HepG2 (cell line): ENCODE results near the gene FGF21. TPM values are rescaled to one million over a fixed set of nuclear protein-coding genes. Genes with fewer than 3 reads are reported as not detected.

Source experiments
- ATAC-seq: fragments of 200-7000 bp; cut with Tn5 transposase; 3 replicates; pipeline ENCODE4 v1.9.1; 2020; ENCODE audit warnings: mild to moderate bottlenecking, moderate library complexity
- BruUV-seq: library from RNA; stranded (reverse); fragments of 400-500 nt; replicated peaks from 2 replicates; lab custom pipeline; 2021; lab: Mats Ljungman, UMichigan
- CTCF ChIA-PET: fragments of 300-600 bp; formaldehyde crosslinking; extraction: SDS; loops from one replicate; lab custom pipeline; 2021; ENCODE audit warnings: low total read pairs, inconsistent platforms, low intra/inter-chr PET ratio; lab: Yijun Ruan, JAX
- POLR2A ChIA-PET: fragments of 350-600 bp; sonication (Branson Sonifier 250); formaldehyde crosslinking; loops from one replicate; lab custom pipeline; 2020; ENCODE audit warnings: antibody characterized with exemption, inconsistent platforms; lab: Yijun Ruan, JAX
- DNase-seq: peaks from one replicate; pipeline ENCODE4 v3.0.0-alpha.2; 2015; ENCODE audit warnings: low spot score
- FAIRE-seq: peaks from 3 replicates; lab custom pipeline; 2011; peaks lifted over from hg19 to GRCh38; lab: Jason Lieb, UNC
- H2AFZ ChIP-seq: one replicate; pipeline ENCODE4 v1.6.1; 2011; ENCODE audit warnings: low read length, inconsistent platforms
- H3K27ac ChIP-seq: fragments of 300-600 bp; 3 replicates; pipeline ENCODE4 v1.8.0; 2011; ENCODE audit warnings: mixed run types, mild to moderate bottlenecking, mixed read lengths, low read length, inconsistent platforms; ENCODE audit not compliant: insufficient read depth; ENCODE audit errors: extremely low read length
- H3K27me3 ChIP-seq, 2 experiments: fragments of 200-600 bp in 1 of 2; 2 replicates in 1 of 2; 3 replicates in 1 of 2; pipeline versions ENCODE4 v1.6.0 to v1.8.0; 2011; ENCODE audit warnings: low read length in 2 of 2, mild to moderate bottlenecking in 2 of 2, moderate library complexity in 2 of 2, inconsistent platforms in 1 of 2; ENCODE audit not compliant: insufficient read depth in 2 of 2, control insufficient read depth in 1 of 2
- H3K36me3 ChIP-seq, 2 experiments: fragments of 200-600 bp in 1 of 2; replicated peaks in 1 of 2; 2 replicates in 1 of 2; 3 replicates in 1 of 2; pipeline versions ENCODE4 v1.5.1 to v1.8.0; 2011; ENCODE audit warnings: low read length in 2 of 2, inconsistent platforms in 1 of 2; ENCODE audit not compliant: insufficient read depth in 2 of 2, control insufficient read depth in 1 of 2
- H3K4me1 ChIP-seq: 2 replicates; pipeline ENCODE4 v1.5.1; 2012; ENCODE audit warnings: low read length, inconsistent platforms; ENCODE audit not compliant: insufficient read depth
- H3K4me2 ChIP-seq: 2 replicates; pipeline ENCODE4 v1.6.0; 2011; ENCODE audit warnings: low read depth, low read length, inconsistent platforms
- H3K4me3 ChIP-seq, 3 experiments: fragments of 200-600 bp in 1 of 3; sonication (generic), shearing (Covaris generic) in 1 of 3; replicated peaks in 1 of 3; 2 replicates each; pipeline ENCODE4 v1.5.1; 2011 to 2016; ENCODE audit warnings: low read length in 3 of 3, inconsistent platforms in 2 of 3, low read depth in 2 of 3, mild to moderate bottlenecking in 2 of 3, control low read depth in 1 of 3, mixed read lengths in 1 of 3; ENCODE audit not compliant: insufficient read depth in 1 of 3
- H3K79me2 ChIP-seq: one replicate; pipeline ENCODE4 v1.6.1; 2011; ENCODE audit warnings: low read length, inconsistent platforms; ENCODE audit not compliant: insufficient read depth
- H3K9ac ChIP-seq: 2 replicates; pipeline ENCODE4 v1.6.0; 2011; ENCODE audit warnings: mild to moderate bottlenecking, low read depth, low read length, inconsistent platforms; ENCODE audit not compliant: insufficient read depth
- H3K9me3 ChIP-seq: 2 replicates; pipeline ENCODE4 v1.5.1; 2012; ENCODE audit warnings: mild to moderate bottlenecking, low read length
- H4K20me1 ChIP-seq: 2 replicates; pipeline ENCODE4 v1.6.0; 2011; ENCODE audit warnings: inconsistent platforms, mild to moderate bottlenecking, low read length, moderate library complexity; ENCODE audit not compliant: insufficient read depth
- ARNTL ChIP-seq: sonication (generic); formaldehyde crosslinking; IDR thresholded peaks from 2 replicates; pipeline ENCODE4 v1.4.0; 2020; ENCODE audit warnings: mild to moderate bottlenecking, missing genetic modification reagents
- KLF12 ChIP-seq: sonication (generic); formaldehyde crosslinking; IDR thresholded peaks from 2 replicates; pipeline ENCODE4 v1.4.0; 2020; ENCODE audit warnings: missing genetic modification reagents, borderline replicate concordance
- MNT ChIP-seq: fragments of 450-650 bp; IDR thresholded peaks from 2 replicates; pipeline ENCODE4 v1.6.1; 2016
- REPIN1 ChIP-seq: sonication (generic); formaldehyde crosslinking; IDR thresholded peaks from 2 replicates; pipeline ENCODE4 v1.8.0; 2022; ENCODE audit warnings: missing genetic modification reagents, low read depth, mild to moderate bottlenecking, borderline replicate concordance
- ZBTB10 ChIP-seq: sonication (generic); formaldehyde crosslinking; IDR thresholded peaks from 2 replicates; pipeline ENCODE4 v1.4.0; 2020; ENCODE audit warnings: missing genetic modification reagents, borderline replicate concordance
- ZBTB33 ChIP-seq: sonication (generic); formaldehyde crosslinking; IDR thresholded peaks from 2 replicates; pipeline ENCODE4 v1.4.0; 2020; ENCODE audit warnings: missing genetic modification reagents
- ZBTB38 ChIP-seq: sonication (generic); formaldehyde crosslinking; IDR thresholded peaks from 2 replicates; pipeline ENCODE4 v1.5.1; 2020; ENCODE audit warnings: mild to moderate bottlenecking, missing genetic modification reagents
- ZNF317 ChIP-seq: sonication (generic); formaldehyde crosslinking; IDR thresholded peaks from 2 replicates; pipeline ENCODE4 v1.5.0; 2020; ENCODE audit warnings: mild to moderate bottlenecking, missing genetic modification reagents
- ZNF362 ChIP-seq: sonication (generic); formaldehyde crosslinking; IDR thresholded peaks from 2 replicates; pipeline ENCODE4 v1.4.0; 2020; ENCODE audit warnings: missing genetic modification reagents, mild to moderate bottlenecking, borderline replicate concordance
- ZNF367 ChIP-seq: sonication (generic); formaldehyde crosslinking; IDR thresholded peaks from 2 replicates; pipeline ENCODE4 v1.4.0; 2020; ENCODE audit warnings: missing genetic modification reagents, borderline replicate concordance
- ZNF382 ChIP-seq: sonication (generic); formaldehyde crosslinking; IDR thresholded peaks from 2 replicates; pipeline ENCODE4 v1.5.0; 2020; ENCODE audit warnings: missing genetic modification reagents, mild to moderate bottlenecking, borderline replicate concordance
- WGBS: methylation state at CpG from one replicate; pipeline ENCODE4 v1.1.6; 2017; ENCODE audit warnings: low lambda C conversion rate; 5-methylcytosine and 5-hydroxymethylcytosine counted together
- in situ Hi-C: cut with HindIII; loops from 2 replicates; pipeline ENCODE4 v1.10.0; 2017; ENCODE audit warnings: low pct_unique_long_range_greater_than_20kb; ENCODE audit not compliant: extremely low pct_ligation_motif_present
- intact Hi-C: fragments of 100-400 bp; cut with micrococcal nuclease; formaldehyde crosslinking; loops from one replicate; pipeline ENCODE4 v1.10.0; 2022; ENCODE audit not compliant: unreplicated experiment
- polyA plus RNA-seq, 8 experiments: library from polyadenylated mRNA; depleted of rRNA in 3 of 8; stranded (reverse) in 7 of 8; unstranded in 1 of 8; fragments of >200 nt; fragmentation: Illumina TruSeq in 4 of 8; extraction: Trizol in 4 of 8; gene quantifications; 2 replicates each; pipeline versions ENCODE4 v1.2.1 to v1.2.3, GENCODE V29; 2011 to 2016; ENCODE audit warnings: low read depth in 4 of 8, missing spikeins in 1 of 8, mixed read lengths in 1 of 8; ENCODE audit not compliant: insufficient read depth in 1 of 8
- total RNA-seq, 5 experiments: library from RNA; depleted of rRNA; stranded (reverse); fragments of >200 nt; fragmentation: Illumina TruSeq; extraction: Trizol; gene quantifications; 2 replicates each; pipeline ENCODE4 v1.2.3, GENCODE V29; 2016; ENCODE audit warnings: low read depth in 1 of 5

The FGF21 gene
- total and polyA plus RNA-seq, 2 of the 13 experiments (the other 11 are each of a cell fraction or from before 2014, with no cell fraction given): 0.17 TPM; not detected in 1

DNA sequence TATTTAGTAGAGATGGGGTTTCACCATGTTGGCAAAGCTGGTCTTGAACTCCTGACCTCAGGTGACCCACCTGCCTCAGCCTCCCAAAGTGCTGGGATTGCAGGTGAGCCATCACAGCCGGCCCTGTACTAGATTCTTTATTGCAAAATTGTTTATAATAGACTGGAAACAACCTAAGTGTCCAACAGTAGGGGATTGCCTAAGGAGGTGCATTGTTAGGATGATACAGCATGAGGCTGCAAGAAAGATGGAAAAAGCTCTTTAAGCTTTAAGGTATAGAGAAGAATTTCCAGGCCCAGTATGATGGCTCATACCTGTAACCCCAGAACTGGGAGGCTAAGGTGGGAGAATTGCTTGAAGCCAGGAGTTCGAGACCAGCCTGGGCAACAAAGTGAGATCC is 47.3 kb downstream of the FGF21 start (continued):
- no peak for TF ChIP-seq ZBTB10 (CRISPR knock-in tag)

DNA sequence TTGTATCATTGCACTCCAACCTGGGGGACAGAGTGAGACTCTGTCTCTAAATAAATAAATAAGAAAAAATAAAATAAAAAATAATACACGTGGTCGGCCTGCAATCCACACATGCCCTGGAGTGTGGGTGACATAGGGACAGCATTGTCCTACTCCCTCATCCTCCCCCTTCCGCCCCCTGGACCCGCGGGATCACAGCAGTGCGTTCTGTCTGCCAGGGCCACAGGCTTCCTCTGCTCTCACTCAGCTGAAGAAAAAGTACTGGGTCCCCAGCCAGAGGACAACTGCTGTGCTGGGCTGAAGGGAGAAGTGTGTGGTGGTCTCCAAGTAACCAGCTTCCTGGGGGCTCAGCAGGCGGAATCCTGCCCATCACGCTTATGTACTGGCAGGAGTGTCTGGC is 49.2 kb downstream of the FGF21 start:
- POLR2A ChIA-PET: no interaction called here
- BruUV-seq: no TSS peak
- 33% methylated on average over 8 of the region's 8 CpGs for WGBS

More for the DNA sequence above, 49.2 kb downstream of the FGF21 start:
- Histone ChIP-seq H3K27me3 (no peaks in the 10 kb centered on the region), H3K27ac (no peak overlapping the region), H2AFZ (no peak overlapping the region), H3K4me1 (peaks cover 38% of the 10 kb centered on the region), H3K79me2 (peaks cover 12% of the 10 kb centered on the region), H3K36me3 (no peaks in the 10 kb centered on the region), H3K9ac (no peak overlapping the region), H4K20me1 (no peaks in the 10 kb centered on the region), H3K4me3 (no peak overlapping the region), H3K9me3 (no peaks in the 10 kb centered on the region), H3K4me2 (no peak overlapping the region)
- FAIRE-seq (no peak), DNase-seq (no peak), ATAC-seq (no peak)
- CTCF ChIA-PET: no interaction called here
- intact Hi-C loops: no loop called here
- TF ChIP-seq MNT (peak; percentile 73), REPIN1 (CRISPR knock-in tag) (no peak), KLF12 (CRISPR knock-in tag) (no peak), ZBTB38 (CRISPR knock-in tag) (peak; percentile 35; the same call in 1 of the 2 replicates), ZNF382 (CRISPR knock-in tag) (no peak), ZBTB33 (CRISPR knock-in tag) (peak; percentile 24; the same call in 1 of the 2 replicates), ZNF367 (CRISPR knock-in tag) (no peak), ZNF317 (CRISPR knock-in tag) (no peak), ZNF362 (CRISPR knock-in tag) (no peak), ARNTL (CRISPR knock-in tag) (no peak)
- in situ Hi-C loops: no loop called here
